Liver (tissue), 9 donors: ENCODE results near the gene PSMG3. TPM values are rescaled to one million over a fixed set of nuclear protein-coding genes. Genes with fewer than 3 reads are reported as not detected.

Experiments used
- DNase-seq: peaks from one replicate; pipeline ENCODE4 v3.0.0-alpha.2; 2017; ENCODE audit warnings: low spot score
- H3K27ac ChIP-seq, 2 donors: one replicate each; pipeline ENCODE4 v1.7.0; 2013; ENCODE audit warnings: inconsistent platforms in 2 of 2, low read length in 2 of 2, control low read depth in 1 of 2, low read depth in 1 of 2, mild to moderate bottlenecking in 1 of 2
- H3K27me3 ChIP-seq, 4 donors: one replicate each; pipeline versions ENCODE4 v1.6.1 to v1.7.0; 2013; ENCODE audit warnings: low read length in 3 of 4, inconsistent platforms in 1 of 4, mild to moderate bottlenecking in 1 of 4, moderate library complexity in 1 of 4; ENCODE audit not compliant: control insufficient read depth in 4 of 4, insufficient read depth in 4 of 4
- H3K36me3 ChIP-seq, 4 donors: one replicate each; pipeline versions ENCODE4 v1.6.1 to v1.7.0; 2013; ENCODE audit warnings: low read length in 3 of 4, mild to moderate bottlenecking in 3 of 4, low read depth in 1 of 4, moderate library complexity in 1 of 4; ENCODE audit not compliant: control insufficient read depth in 4 of 4, insufficient read depth in 3 of 4
- H3K4me1 ChIP-seq, 4 donors: one replicate each; pipeline versions ENCODE4 v1.6.1 to v1.7.0; 2013; ENCODE audit warnings: low read length in 3 of 4, mild to moderate bottlenecking in 3 of 4, moderate library complexity in 1 of 4; ENCODE audit not compliant: control insufficient read depth in 4 of 4, insufficient read depth in 4 of 4
- H3K4me3 ChIP-seq, 3 donors: one replicate each; pipeline versions ENCODE4 v1.6.1 to v1.7.0; 2013; ENCODE audit warnings: low read length in 3 of 3, control low read depth in 1 of 3, low read depth in 1 of 3, mild to moderate bottlenecking in 1 of 3
- H3K9ac ChIP-seq, 2 donors: one replicate each; pipeline ENCODE4 v1.7.0; 2013; ENCODE audit warnings: low read length in 2 of 2, mild to moderate bottlenecking in 2 of 2, moderate library complexity in 2 of 2, control low read depth in 1 of 2, low read depth in 1 of 2
- H3K9me3 ChIP-seq, 4 donors: one replicate each; pipeline versions ENCODE4 v1.6.1 to v1.7.0; 2013; ENCODE audit warnings: low read length in 3 of 4; ENCODE audit not compliant: control insufficient read depth in 4 of 4
- ATF3 ChIP-seq: IDR thresholded peaks from 2 replicates; pipeline ENCODE4 v1.6.1; 2016; ENCODE audit warnings: antibody characterized with exemption
- CTCF ChIP-seq: fragments of 150-350 bp; IDR thresholded peaks from 2 replicates; pipeline ENCODE4 v1.5.1; 2017; ENCODE audit warnings: improper control_type of control experiment, low read depth, low read length; ENCODE audit not compliant: missing input control
- FOXA1 ChIP-seq: IDR thresholded peaks from 2 replicates; pipeline ENCODE4 v1.6.1; 2016; ENCODE audit warnings: antibody characterized with exemption
- GABPA ChIP-seq, 2 donors: IDR thresholded peaks in 1 of 2; conservative IDR thresholded peaks in 1 of 2; 2 replicates each; pipeline ENCODE4 v1.6.1; 2016; ENCODE audit warnings: antibody characterized with exemption in 2 of 2, mild to moderate bottlenecking in 1 of 2, moderate library complexity in 1 of 2
- HNF4A ChIP-seq, 2 donors: conservative IDR thresholded peaks; 2 replicates each; pipeline ENCODE4 v1.6.1; 2016; ENCODE audit warnings: antibody characterized with exemption in 2 of 2, mild to moderate bottlenecking in 2 of 2
- HNF4G ChIP-seq: IDR thresholded peaks from 2 replicates; pipeline ENCODE4 v1.6.1; 2016; ENCODE audit warnings: antibody characterized with exemption
- JUND ChIP-seq, 2 donors: IDR thresholded peaks; 2 replicates each; pipeline ENCODE4 v1.6.1; 2016; ENCODE audit warnings: antibody characterized with exemption in 2 of 2
- MAX ChIP-seq: IDR thresholded peaks from 2 replicates; pipeline ENCODE4 v1.6.1; 2016; ENCODE audit warnings: antibody characterized with exemption
- RXRA ChIP-seq, 2 donors: IDR thresholded peaks; 2 replicates each; pipeline ENCODE4 v1.6.1; 2017 to 2018; ENCODE audit warnings: antibody characterized with exemption in 2 of 2, mild to moderate bottlenecking in 1 of 2
- TAF1 ChIP-seq: conservative IDR thresholded peaks from 2 replicates; pipeline ENCODE4 v1.6.1; 2016; ENCODE audit warnings: antibody characterized with exemption, mild to moderate bottlenecking
- ZBTB33 ChIP-seq: IDR thresholded peaks from 2 replicates; pipeline ENCODE4 v1.6.1; 2016; ENCODE audit warnings: antibody characterized with exemption
- WGBS: extraction: QIAGEN DNeasy Blood & Tissue Kit; methylation state at CpG from one replicate; pipeline ENCODE4 v1.1.7; 2013; 5-methylcytosine and 5-hydroxymethylcytosine counted together
- polyA plus RNA-seq, 2 donors: library from polyadenylated mRNA; stranded (reverse) in 1 of 2; unstranded in 1 of 2; fragments of 200-250 nt in 1 of 2; fragments of >200 nt in 1 of 2; fragmentation: Nextera tagmentation in 1 of 2; extraction: Ambion mirVana in 1 of 2; gene quantifications; one replicate each; pipeline versions ENCODE4 v1.2.1 to v1.2.3, GENCODE V29; 2013 to 2015
- total RNA-seq, 2 donors: library from RNA; depleted of rRNA; stranded (reverse); fragments of >200 nt; gene quantifications; one replicate each; pipeline ENCODE4 v1.2.3, GENCODE V29; 2014
- donor health status: healthy.
- donor health status: healthy.
- donor health status: healthy.
- donor health status: healthy.
- donor health status: healthy.

Gene PSMG3
- total and polyA plus RNA-seq, 4 donors, result 10.1 to 22.4 (median 15.7) TPM

- no peak for TF ChIP-seq HNF4G
- no peak for TF ChIP-seq HNF4A (conservative IDR thresholded peaks at IDR 0.05)
- no peak for TF ChIP-seq RXRA (IDR thresholded peaks at IDR 0.05)
- TF ChIP-seq JUND (IDR thresholded peaks at IDR 0.05), result no peak
- no peak for TF ChIP-seq MAX
- TF ChIP-seq GABPA (IDR thresholded peaks at IDR 0.05 in 1 of 2, conservative IDR thresholded peaks at IDR 0.05 in 1 of 2), result no peak
- no peak for TF ChIP-seq FOXA1
- no peak for TF ChIP-seq ATF3
- DNase-seq, result no peak
- WGBS, result 90% methylated on average over 28 of the region's 28 CpGs
- Histone ChIP-seq H3K4me1 (no peaks in the 10 kb centered on the region), H3K4me3 (no peak overlapping the region), H3K27me3 (no peaks in the 10 kb centered on the region), H3K36me3 (peaks cover 0 to 20% (median 10%) of the 10 kb centered on the region in 4 donors), H3K27ac (no peak overlapping the region), H3K9me3 (no peaks in the 10 kb centered on the region), H3K9ac (no peak overlapping the region)
Observed at GRCh38 chr7:1546274-1546908, 23.4 kb downstream of the PSMG3 start.

GRCh38 chr7:1545417-1546246, 24.2 kb downstream of the PSMG3 start:
- H3K4me3 ChIP-seq, result no peak overlapping the region
- TF ChIP-seq ZBTB33 (no peak), FOXA1 (no peak), GABPA (IDR thresholded peaks at IDR 0.05 in 1 of 2, conservative IDR thresholded peaks at IDR 0.05 in 1 of 2) (no peak), TAF1 (no peak), RXRA (IDR thresholded peaks at IDR 0.05) (no peak)
- no peak for DNase-seq

GRCh38 chr7:1544896-1545416, 24.9 kb downstream of the PSMG3 start:
- no peak overlapping the region for H3K4me3 ChIP-seq
- H3K9me3 ChIP-seq, result no peaks in the 10 kb centered on the region
- no peaks in the 10 kb centered on the region for H3K27me3 ChIP-seq
- DNase-seq, result no peak
- no peak overlapping the region for H3K27ac ChIP-seq
- no peaks in the 10 kb centered on the region for H3K4me1 ChIP-seq
- 91% methylated on average over 16 of the region's 16 CpGs for WGBS
- TF ChIP-seq JUND (IDR thresholded peaks at IDR 0.05), result no peak
- no peak for TF ChIP-seq MAX
- no peak for TF ChIP-seq CTCF
- no peak for TF ChIP-seq HNF4A (conservative IDR thresholded peaks at IDR 0.05)
- H3K36me3 ChIP-seq, result peaks cover 4 to 19% (median 12%) of the 10 kb centered on the region in 4 donors
- no peak overlapping the region for H3K9ac ChIP-seq

More at GRCh38 chr7:1545417-1546246, 24.2 kb downstream of the PSMG3 start:
- 86% methylated on average over 40 of the region's 40 CpGs for WGBS
- H3K9me3 ChIP-seq, result no peaks in the 10 kb centered on the region
- no peaks in the 10 kb centered on the region for H3K4me1 ChIP-seq
- H3K27ac ChIP-seq, result no peak overlapping the region
- no peaks in the 10 kb centered on the region for H3K27me3 ChIP-seq
- H3K9ac ChIP-seq, result no peak overlapping the region
- H3K36me3 ChIP-seq, result peaks cover 3 to 21% (median 12%) of the 10 kb centered on the region in 4 donors
